GM21786 (cell line): ENCODE data around the gene CEP68.
"Not testable (repeated sequence)": the region's sequence is repeated elsewhere in the genome, so short reads cannot be mapped to it uniquely, and the experiment has no call there.

ENCODE experiments used
- ATAC-seq: cut with Tn5 transposase; IDR thresholded peaks from one replicate; pipeline ENCODE4 v1.9.1; 2021; ENCODE audit not compliant: unreplicated experiment

CEP68 gene

DNA sequence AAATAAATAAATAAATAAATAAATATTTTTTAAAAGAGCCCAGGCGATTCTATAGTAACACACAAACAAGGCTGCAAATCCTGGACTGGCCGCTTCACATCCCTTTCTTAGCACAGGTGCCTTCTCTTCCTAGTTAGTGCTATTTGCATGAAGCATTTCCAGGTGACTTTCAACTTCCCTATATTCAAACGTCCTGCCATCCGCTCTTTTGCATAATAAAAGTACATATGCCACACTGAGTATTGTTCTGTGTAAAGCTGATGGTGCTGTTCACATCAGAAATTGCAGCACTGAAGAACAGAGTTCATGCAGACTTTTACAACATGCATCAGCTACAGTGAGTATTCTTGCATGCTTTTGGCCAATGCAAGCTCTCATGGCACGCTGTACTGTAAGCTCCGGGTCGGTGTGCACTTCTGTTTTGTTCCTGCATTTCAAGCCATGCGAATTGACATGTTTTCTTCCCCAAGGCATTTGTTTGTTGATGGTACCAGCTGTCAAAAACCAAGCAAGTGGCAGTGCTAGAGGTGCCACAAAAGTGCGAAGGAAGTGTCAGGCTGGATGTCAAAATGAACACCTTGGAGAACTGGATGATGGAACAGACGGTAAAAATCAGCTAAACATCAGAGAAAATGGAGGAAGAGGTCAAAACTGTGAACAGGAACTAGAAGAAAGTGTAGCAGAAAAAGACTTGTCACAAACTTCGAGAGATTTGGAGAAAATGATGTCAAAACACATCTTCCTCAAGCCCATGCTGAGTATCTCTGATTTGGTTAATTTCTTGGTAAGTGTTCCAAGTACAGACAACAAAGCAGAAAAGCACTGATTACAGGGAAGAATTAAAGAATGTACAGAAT, 25.5 kb upstream of the CEP68 start:
- no peak for ATAC-seq

- ATAC-seq = no peak
Observed at GRCh38 chr2:65031341-65032018, 24.7 kb upstream of the CEP68 start.

DNA sequence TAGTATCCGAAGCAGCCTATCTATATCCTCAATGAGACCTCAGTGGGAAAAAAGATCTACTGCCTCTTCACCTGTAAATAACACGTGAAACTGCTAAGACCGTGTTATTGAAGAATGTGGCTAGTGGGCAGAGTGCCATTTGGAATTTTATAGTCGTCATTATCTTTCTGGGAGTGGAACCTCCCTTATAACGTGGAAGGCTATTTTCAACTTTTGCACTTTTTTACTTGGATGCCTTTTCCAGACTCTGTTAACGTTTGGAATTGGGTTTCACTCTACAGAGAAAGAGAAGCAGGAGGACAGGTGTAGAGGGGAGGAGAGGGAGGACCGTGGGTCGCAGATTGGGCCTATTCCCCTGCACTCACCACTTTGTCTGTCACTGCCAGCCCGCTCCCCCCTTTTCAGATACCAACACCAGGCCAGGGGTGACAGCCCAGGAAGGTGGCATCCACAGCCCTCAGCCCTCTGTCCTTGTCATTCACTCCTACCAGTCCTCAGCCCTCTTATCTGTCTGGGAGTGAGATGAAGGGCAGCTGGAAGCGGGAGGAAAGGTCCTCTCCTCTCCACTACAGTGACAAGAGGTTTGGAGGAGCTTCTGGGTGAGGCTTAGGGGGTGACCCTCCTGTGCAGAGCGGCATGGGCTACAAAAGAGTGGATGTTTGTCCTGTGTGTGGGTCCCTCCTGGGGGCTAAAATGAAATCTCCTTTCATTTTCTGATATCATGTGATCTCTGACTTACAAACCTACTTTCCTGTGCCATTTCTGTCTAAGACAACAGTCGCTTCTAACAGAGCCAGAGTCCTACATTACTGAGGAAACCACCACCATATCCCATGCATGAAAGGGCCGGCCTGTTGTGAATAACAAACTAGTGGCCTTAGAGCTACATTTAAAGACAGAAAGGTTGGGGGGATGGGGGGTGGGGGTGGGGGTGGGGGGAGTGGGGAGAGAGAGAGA, 23.9 kb upstream of the CEP68 start:
- ATAC-seq = no peak

- ATAC-seq = no peak
Observed at GRCh38 chr2:65033178-65033577, 23.0 kb upstream of the CEP68 start.

GRCh38 chr2:65033667-65034066, 22.5 kb upstream of the CEP68 start:
- not testable (repeated sequence) for ATAC-seq

GRCh38 chr2:65035351-65035943, 20.8 kb upstream of the CEP68 start:
- no peak for ATAC-seq

GRCh38 chr2:65037178-65037577, 19.0 kb upstream of the CEP68 start:
- ATAC-seq = no peak

GRCh38 chr2:65039640-65040039, 16.6 kb upstream of the CEP68 start:
- no peak for ATAC-seq

- peak; percentile 80 for ATAC-seq
Observed at GRCh38 chr2:65040400-65041261, 15.6 kb upstream of the CEP68 start.

DNA sequence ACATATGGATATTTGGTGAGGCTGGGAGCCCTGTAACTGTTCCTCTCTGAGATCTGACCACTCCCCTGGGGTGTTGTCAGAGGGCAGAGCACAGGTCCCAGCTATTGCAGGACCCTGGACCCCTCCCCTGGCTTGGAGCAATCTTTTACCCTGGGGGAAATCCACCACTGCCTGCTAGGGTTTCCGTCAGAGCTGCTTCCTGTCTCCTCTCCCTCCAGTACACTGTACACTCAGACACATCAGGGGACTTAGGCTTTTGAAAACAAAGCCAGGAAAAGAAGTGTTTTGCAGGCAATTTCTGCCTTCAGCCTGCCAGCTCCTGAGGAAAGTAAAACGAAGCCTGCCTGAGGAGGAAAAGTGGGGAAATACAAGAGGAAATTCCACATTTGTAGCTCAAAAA, 13.2 kb upstream of the CEP68 start:
- no peak for ATAC-seq

DNA sequence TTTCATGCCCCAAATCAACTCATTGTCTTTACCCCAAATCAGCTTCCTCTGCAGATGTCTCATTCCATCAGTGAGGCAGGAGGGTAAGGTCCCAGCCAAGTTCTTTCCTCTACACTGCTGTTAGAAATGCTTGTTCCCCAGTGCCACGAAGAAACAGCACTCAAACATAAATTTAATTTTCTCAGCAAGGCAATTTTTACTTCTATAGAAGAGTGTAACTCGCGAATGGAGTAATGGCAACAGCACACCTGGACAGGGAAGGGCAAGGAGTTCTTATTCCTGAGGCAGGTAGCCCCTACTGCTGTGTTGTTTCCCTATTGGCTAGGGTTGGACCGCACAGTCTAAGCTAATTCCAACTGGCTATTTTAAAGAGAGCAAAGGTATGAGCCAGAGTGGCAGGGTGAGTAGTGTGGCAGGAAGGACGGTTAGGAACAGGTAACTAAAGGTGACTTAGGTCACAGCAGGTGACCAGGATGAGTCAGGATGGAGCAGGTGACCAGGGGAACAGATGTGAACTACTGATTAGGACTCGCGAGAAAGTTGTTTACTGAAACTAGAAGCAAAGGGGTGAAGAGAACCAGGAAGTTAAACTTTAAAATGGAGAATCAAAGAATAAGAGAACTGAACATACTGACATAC, 12.0 kb upstream of the CEP68 start:
- no peak for ATAC-seq

DNA sequence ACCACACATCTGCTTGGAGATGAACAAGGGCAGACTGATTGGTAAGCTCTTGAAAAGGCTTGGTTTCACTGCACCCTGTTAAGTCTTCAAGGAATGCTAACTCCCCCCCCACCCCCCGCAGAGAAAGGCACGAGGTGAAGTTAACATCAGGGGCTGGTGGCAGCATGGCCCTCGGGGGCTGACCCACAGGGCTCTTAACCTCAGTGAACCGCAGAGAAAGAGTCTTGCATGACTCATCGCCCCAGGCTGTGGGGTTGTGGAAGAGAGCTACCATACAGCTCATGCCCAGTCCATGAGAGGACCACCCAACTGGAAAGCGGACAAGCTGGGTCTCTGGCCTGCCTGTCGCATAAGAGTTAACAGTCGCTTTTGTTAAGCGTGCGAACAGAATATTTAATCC, 10.6 kb upstream of the CEP68 start:
- no peak for ATAC-seq

DNA sequence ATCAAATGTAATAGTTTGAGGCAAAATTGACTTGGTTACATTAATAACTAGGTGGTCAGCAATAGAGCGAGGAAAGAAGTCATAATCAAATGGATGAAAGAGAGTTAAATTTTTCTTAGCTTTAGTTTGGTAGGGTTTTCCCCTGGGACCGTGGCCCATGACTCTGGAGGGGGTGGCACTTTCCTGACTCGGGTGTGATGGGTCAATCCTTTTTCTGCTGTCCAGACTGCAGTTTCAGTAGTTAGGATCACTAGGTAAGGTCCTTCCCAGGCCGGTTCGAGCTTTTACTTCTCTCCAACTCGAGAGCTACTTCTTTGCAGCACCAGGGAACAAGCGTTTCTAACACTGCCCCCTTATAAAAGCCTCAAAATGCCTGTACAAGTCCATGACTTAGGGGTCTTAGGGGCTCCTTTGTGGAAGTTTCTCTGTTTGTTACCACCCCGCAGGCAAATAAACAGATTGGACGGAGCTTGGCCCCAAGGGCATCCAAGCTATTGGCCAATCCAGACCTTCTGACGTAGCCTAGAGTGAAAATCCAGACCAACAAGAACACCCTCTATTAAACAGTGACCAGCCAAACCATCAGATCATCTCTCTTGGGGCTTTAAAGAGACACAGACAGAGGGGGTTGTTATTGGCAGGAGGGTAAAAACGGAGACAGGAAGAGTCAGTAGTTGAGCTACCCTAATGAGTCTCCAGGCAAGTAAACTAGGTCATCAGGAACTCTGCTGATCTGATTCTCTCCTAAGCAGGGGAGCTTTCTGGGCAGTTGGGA, 9.4 kb upstream of the CEP68 start:
- no peak for ATAC-seq

DNA sequence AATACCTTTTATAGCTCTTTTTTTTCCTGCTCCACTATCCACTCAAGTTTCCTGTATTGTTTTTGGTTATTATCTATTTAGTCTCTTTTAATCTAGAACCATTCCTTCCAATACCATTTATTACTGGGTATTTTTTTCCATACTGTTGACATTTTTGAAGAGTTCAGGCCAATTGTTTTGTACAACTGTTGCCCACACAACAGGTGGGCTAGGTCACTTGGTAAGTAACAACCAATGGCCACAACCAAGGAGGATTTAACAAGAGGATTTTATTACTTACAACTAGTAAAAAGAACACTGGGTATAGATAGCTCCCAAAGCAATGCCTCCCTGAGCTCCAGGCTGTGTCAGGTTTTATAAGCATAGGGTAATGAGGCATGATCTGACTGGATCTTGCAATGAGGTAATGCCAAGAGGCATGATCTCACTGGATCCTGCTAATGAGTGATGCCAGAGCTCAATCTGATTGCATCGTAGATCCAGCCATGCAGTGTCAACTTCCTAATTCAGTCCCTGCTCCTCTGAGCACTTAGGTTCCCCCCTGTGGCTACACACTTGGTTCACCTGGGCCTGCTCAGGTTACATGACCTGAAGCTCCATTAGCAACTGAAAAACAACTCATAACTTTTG, 7.1 kb upstream of the CEP68 start:
- ATAC-seq = no peak

DNA sequence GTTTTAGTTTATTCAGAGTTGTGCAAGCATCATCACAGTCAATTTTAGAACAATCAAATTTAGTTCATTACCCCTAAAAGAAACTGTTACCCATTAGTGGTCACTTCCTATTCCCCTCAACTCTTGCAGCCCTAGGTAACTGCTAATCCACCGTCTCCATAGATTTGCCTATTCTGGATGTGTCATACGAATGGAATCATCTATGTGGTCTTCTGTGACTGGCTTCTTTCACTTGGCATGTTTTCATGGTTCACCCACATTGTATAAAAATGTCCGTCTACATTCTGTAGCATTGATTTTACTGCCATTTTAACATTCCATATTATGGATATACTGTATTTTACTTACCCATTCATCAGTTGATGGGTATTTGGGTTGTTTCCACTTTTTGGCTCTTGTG, 5.3 kb upstream of the CEP68 start:
- no peak for ATAC-seq

DNA sequence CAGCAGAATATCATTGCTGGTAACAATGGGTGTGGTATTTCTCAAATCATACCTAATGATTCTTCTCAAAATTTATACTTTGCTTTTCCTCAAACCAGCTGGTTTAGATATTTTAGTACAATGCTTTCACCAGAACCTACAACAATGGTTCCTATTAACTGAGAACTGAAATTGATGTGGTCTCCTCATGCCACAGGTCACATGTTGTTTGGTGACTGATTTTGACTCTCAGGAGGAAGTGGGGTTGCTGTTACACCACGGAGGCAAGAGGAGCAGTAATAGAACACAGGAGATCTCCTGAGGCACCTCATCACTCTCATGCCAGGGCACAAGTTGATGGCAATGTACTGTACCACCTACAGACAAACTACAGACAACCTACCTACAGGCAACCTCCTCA, 3.0 kb upstream of the CEP68 start:
- ATAC-seq = peak; percentile 60

DNA sequence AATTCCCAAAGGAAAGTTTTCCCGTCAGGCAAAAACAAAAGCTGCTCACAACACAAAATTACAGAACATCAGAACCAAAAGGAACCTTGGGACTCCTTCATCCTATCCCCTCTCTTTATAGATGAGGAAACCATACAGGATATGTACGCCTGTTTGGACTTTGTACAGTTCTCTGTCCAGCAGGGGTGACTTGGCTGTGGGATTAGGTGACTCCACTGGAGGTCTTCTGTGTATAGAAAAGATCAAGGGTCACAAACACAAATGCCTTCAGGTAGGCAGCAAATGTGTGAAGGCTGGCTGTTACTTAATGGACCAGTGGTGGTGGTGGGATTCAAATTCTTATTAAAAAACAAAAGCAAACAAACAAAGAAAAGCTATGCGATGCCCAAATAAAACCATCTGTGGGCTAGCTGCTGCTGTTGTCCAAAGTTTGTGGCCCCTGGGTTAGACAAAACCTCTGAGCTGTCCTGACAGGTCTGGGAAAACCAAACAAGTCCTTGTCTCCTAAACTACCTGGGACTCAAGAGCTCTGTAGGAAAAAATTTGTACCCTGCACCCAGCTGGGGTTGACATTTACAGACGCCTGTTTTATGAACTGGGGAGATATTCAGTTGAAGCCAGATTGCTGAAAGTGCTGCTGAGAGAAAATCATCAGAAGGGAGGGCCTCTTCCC, 1.3 kb upstream of the CEP68 start:
- no peak for ATAC-seq
